Measurements from ENCODE around the gene ZNF335.

ZNF335 gene

GRCh38 chr20:45999557-46000261 lies 27.7 kb upstream of the ZNF335 start:
- ATAC-seq: no peak
- TF ChIP-seq BACH2 (CRISPR knock-in tag; IDR thresholded peaks at IDR 0.05; ENCODE audit: borderline replicate concordance) (no peak), ZC3H10 (CRISPR knock-in tag; IDR thresholded peaks at IDR 0.05) (no peak), PATZ1 (CRISPR knock-in tag; IDR thresholded peaks at IDR 0.05; ENCODE audit: borderline replicate concordance) (no peak), TOX (CRISPR knock-in tag; IDR thresholded peaks at IDR 0.05; ENCODE audit: borderline replicate concordance) (no peak), ISL1 (CRISPR knock-in tag; IDR thresholded peaks at IDR 0.05) (no peak)

- ATAC-seq: no peak
- TF ChIP-seq ARNTL (CRISPR knock-in tag; IDR thresholded peaks at IDR 0.05; ENCODE audit: borderline replicate concordance, low read depth) (no peak), TOX (CRISPR knock-in tag; IDR thresholded peaks at IDR 0.05; ENCODE audit: borderline replicate concordance) (no peak), PPARA (CRISPR knock-in tag; IDR thresholded peaks at IDR 0.05; ENCODE audit: borderline replicate concordance) (no peak), ESRRG (CRISPR knock-in tag; IDR thresholded peaks at IDR 0.05) (no peak), BACH2 (CRISPR knock-in tag; IDR thresholded peaks at IDR 0.05; ENCODE audit: borderline replicate concordance) (no peak), SNAI2 (CRISPR knock-in tag; IDR thresholded peaks at IDR 0.05) (no peak), POU6F1 (CRISPR knock-in tag; IDR thresholded peaks at IDR 0.05; ENCODE audit: borderline replicate concordance, low read depth) (no peak), ZNF70 (CRISPR knock-in tag; IDR thresholded peaks at IDR 0.05) (no peak), CSDC2 (CRISPR knock-in tag; IDR thresholded peaks at IDR 0.05) (no peak), ZFP3 (CRISPR knock-in tag; IDR thresholded peaks at IDR 0.05) (no peak), CSRNP3 (CRISPR knock-in tag; IDR thresholded peaks at IDR 0.05) (no peak), PATZ1 (CRISPR knock-in tag; IDR thresholded peaks at IDR 0.05; ENCODE audit: borderline replicate concordance) (no peak), GLIS3 (CRISPR knock-in tag; IDR thresholded peaks at IDR 0.05) (no peak), RARB (CRISPR knock-in tag; IDR thresholded peaks at IDR 0.05) (no peak), ZNF565 (CRISPR knock-in tag; conservative IDR thresholded peaks at IDR 0.05; ENCODE audit: low read depth) (no peak)
These were observed 26.8 kb upstream of the ZNF335 start for GRCh38 chr20:45998761-45999160.

GRCh38 chr20:45998337-45998736 lies 26.3 kb upstream of the ZNF335 start:
- ATAC-seq: no peak
- TF ChIP-seq POU6F1 (CRISPR knock-in tag; IDR thresholded peaks at IDR 0.05; ENCODE audit: borderline replicate concordance, low read depth) (no peak), SNAI2 (CRISPR knock-in tag; IDR thresholded peaks at IDR 0.05) (no peak), ISL1 (CRISPR knock-in tag; IDR thresholded peaks at IDR 0.05) (no peak), PPARA (CRISPR knock-in tag; IDR thresholded peaks at IDR 0.05; ENCODE audit: borderline replicate concordance) (no peak), OSR1 (CRISPR knock-in tag; IDR thresholded peaks at IDR 0.05) (no peak), TCF4 (CRISPR knock-in tag; IDR thresholded peaks at IDR 0.05; ENCODE audit: borderline replicate concordance) (no peak), ZFP30 (CRISPR knock-in tag; IDR thresholded peaks at IDR 0.05) (no peak), PATZ1 (CRISPR knock-in tag; IDR thresholded peaks at IDR 0.05; ENCODE audit: borderline replicate concordance) (no peak)
